Neural progenitor cell (in vitro differentiated cells): ENCODE measurements around the gene PHACTR4.
"Not testable (repeated sequence)": the region's sequence is repeated elsewhere in the genome, so short reads cannot be mapped to it uniquely, and the experiment has no call there.

ENCODE experiments used
- CTCF ChIP-seq: fragments of 200-600 bp; sonication (generic); IDR thresholded peaks from 2 replicates; pipeline ENCODE4 v1.5.1; 2017; ENCODE audit warnings: antibody characterized with exemption, mild to moderate bottlenecking
- EZH2 ChIP-seq: fragments of 200-600 bp; sonication (generic); IDR thresholded peaks from 2 replicates; pipeline ENCODE4 v1.6.1; 2017; ENCODE audit warnings: antibody characterized with exemption, mild to moderate bottlenecking, moderate library complexity

- not testable (repeated sequence) for TF ChIP-seq CTCF, EZH2
Measured at GRCh38 chr1:28383785-28384184, 14.2 kb downstream of the PHACTR4 start.
